Activated T-helper 1 cell treated with anti-CD3 and anti-CD28 coated beads, Interleukin-12 subunit alpha, Interleukin-12 subunit beta, Interleukin-2, Interleukin-4 antibody, amounts not matched to agents 30 ng/mL and 10 ng/mL and 1 ng/mL, durations not matched to agents 14 hours and 24 hours and 36 hours (primary cell): ENCODE measurements around the gene ANKRD44. TPM values are rescaled to one million over a fixed set of nuclear protein-coding genes. Genes with fewer than 3 reads are reported as not detected.
"Not testable (repeated sequence)": the region's sequence is repeated elsewhere in the genome, so short reads cannot be mapped to it uniquely, and the experiment has no call there.

ENCODE experiments used
- DNase-seq: peaks from one replicate; pipeline ENCODE4 v3.0.0; 2021; ENCODE audit warnings: low spot score
- H3K27ac Mint-ChIP-seq: one replicate; pipeline ENCODE4 v1.8.0; 2021; ENCODE audit warnings: mild to moderate bottlenecking, mixed read lengths
- H3K27me3 Mint-ChIP-seq: one replicate; pipeline ENCODE4 v1.8.0; 2022; ENCODE audit warnings: mild to moderate bottlenecking, moderate library complexity, mixed read lengths; ENCODE audit not compliant: insufficient read depth
- H3K36me3 Mint-ChIP-seq: one replicate; pipeline ENCODE4 v1.8.0; 2021; ENCODE audit warnings: low read depth, mixed read lengths
- H3K4me1 Mint-ChIP-seq: one replicate; pipeline ENCODE4 v1.8.0; 2021; ENCODE audit warnings: low read depth, mixed read lengths
- H3K4me3 Mint-ChIP-seq: one replicate; pipeline ENCODE4 v1.8.0; 2021; ENCODE audit warnings: mild to moderate bottlenecking, moderate library complexity, mixed read lengths
- H3K9me3 Mint-ChIP-seq: one replicate; pipeline ENCODE4 v1.8.0; 2021; ENCODE audit warnings: mixed read lengths
- intact Hi-C: fragments of 100-400 bp; cut with micrococcal nuclease; formaldehyde crosslinking; loops from one replicate; pipeline ENCODE4 v1.15.1; 2024
- total RNA-seq: library from RNA; stranded (reverse); gene quantifications from 2 replicates; pipeline ENCODE4 v1.2.3, GENCODE V29; 2022

The ANKRD44 gene
- 153 and 159 TPM in 2 replicates for total RNA-seq

- intact Hi-C loops = loop anchor here (1.0 to 5.0 kb wide), 4 partner anchors 119 to 383 kb away; partner anchors contain the start of gene PGAP1
- peaks cover 68% of the 10 kb centered on the region for H3K4me1 Mint-ChIP-seq
- no peaks in the 10 kb centered on the region for H3K9me3 Mint-ChIP-seq
- H3K27ac Mint-ChIP-seq = peak within 1 kb of the TSS; percentile 98
- no peaks in the 10 kb centered on the region for H3K27me3 Mint-ChIP-seq
- peak; percentile 87 for DNase-seq
- peak within 1 kb of the TSS; percentile 91 for H3K4me3 Mint-ChIP-seq
- peaks cover 9% of the 10 kb centered on the region for H3K36me3 Mint-ChIP-seq
Measured at GRCh38 chr2:197310271-197310985, at the start of gene ANKRD44. Gene ANKRD44 (minus strand): TSS chr2:197310780. CDS start chr2:197310604, 176 bp downstream.

GRCh38 chr2:197359859-197360258, 49.3 kb upstream of the ANKRD44 start:
- no peak overlapping the region for H3K4me3 Mint-ChIP-seq
- peaks cover 26% of the 10 kb centered on the region for H3K4me1 Mint-ChIP-seq
- DNase-seq = no peak
- H3K27ac Mint-ChIP-seq = no peak overlapping the region
- no peaks in the 10 kb centered on the region for H3K27me3 Mint-ChIP-seq
- intact Hi-C loops = loop anchor here (2.0 kb wide), 1 partner anchor 31 kb away; no protein-coding TSS in a partner anchor
- no peaks in the 10 kb centered on the region for H3K36me3 Mint-ChIP-seq
- peaks cover 8% of the 10 kb centered on the region for H3K9me3 Mint-ChIP-seq

DNA sequence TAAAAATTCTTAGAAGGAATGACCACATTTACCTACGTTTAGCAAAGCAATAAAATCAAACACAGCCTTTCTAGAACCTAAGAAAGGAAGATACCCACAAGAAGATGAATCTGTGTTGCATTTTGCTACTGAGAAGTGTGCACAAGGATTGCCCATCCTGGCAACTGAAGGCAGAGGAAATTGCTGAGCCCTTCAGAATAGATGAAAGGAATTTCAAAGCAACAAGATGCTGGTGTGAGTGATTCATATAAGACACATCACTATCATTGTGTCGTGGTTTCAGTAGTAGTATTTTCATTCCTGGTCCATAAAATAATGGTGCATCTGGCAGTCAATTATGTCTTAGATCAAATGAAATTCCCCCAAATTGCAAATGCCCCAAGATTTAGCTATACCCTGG, 48.4 kb upstream of the ANKRD44 start:
- intact Hi-C loops = loop anchor here (2.0 kb wide), 1 partner anchor 30 kb away; no protein-coding TSS in a partner anchor
- H3K36me3 Mint-ChIP-seq = no peaks in the 10 kb centered on the region

GRCh38 chr2:197357986-197358385, 47.4 kb upstream of the ANKRD44 start:
- no peaks in the 10 kb centered on the region for H3K36me3 Mint-ChIP-seq
- intact Hi-C loops = loop anchor here (2.0 kb wide), 1 partner anchor 29 kb away; no protein-coding TSS in a partner anchor
- peaks cover 32% of the 10 kb centered on the region for H3K4me1 Mint-ChIP-seq
- H3K9me3 Mint-ChIP-seq = peaks cover 8% of the 10 kb centered on the region
- DNase-seq = no peak
- H3K4me3 Mint-ChIP-seq = no peak overlapping the region
- H3K27ac Mint-ChIP-seq = no peak overlapping the region
- H3K27me3 Mint-ChIP-seq = no peaks in the 10 kb centered on the region

More for the DNA sequence above, 48.4 kb upstream of the ANKRD44 start:
- H3K27me3 Mint-ChIP-seq = no peaks in the 10 kb centered on the region
- DNase-seq = no peak
- peaks cover 26% of the 10 kb centered on the region for H3K4me1 Mint-ChIP-seq
- H3K9me3 Mint-ChIP-seq = peaks cover 8% of the 10 kb centered on the region
- H3K27ac Mint-ChIP-seq = no peak overlapping the region
- H3K4me3 Mint-ChIP-seq = no peak overlapping the region

GRCh38 chr2:197356136-197356535, 45.6 kb upstream of the ANKRD44 start:
- H3K4me1 Mint-ChIP-seq = peaks cover 32% of the 10 kb centered on the region
- peak overlapping the region; percentile 50 for H3K27ac Mint-ChIP-seq
- no peak for DNase-seq
- H3K4me3 Mint-ChIP-seq = peak overlapping the region; percentile 63
- no peaks in the 10 kb centered on the region for H3K27me3 Mint-ChIP-seq
- H3K9me3 Mint-ChIP-seq = peaks cover 8% of the 10 kb centered on the region
- H3K36me3 Mint-ChIP-seq = no peaks in the 10 kb centered on the region
- intact Hi-C loops = no loop called here

DNA sequence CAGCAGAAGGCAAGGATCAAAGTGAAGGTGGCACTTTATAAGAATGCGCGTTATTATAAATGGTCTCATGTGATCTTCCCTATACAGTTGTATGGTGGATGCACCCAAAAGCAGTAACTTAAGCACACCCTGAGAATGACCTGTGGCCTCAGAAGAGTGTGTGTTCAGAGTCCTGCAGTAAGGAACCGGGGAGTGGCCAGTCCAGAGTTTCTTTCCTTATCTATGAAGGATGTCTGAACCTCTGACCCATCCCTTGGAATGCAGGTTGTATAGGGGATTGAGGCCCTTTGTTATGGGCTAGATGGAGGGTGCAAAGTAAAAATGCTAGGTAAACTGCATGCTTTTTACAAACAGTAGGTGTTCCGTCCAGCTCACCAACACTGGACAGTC, 43.6 kb upstream of the ANKRD44 start:
- H3K4me3 Mint-ChIP-seq = no peak overlapping the region
- DNase-seq = no peak
- intact Hi-C loops = no loop called here

GRCh38 chr2:197353393-197354168, 43.0 kb upstream of the ANKRD44 start:
- intact Hi-C loops = no loop called here
- no peak overlapping the region for H3K27ac Mint-ChIP-seq
- no peaks in the 10 kb centered on the region for H3K27me3 Mint-ChIP-seq
- no peaks in the 10 kb centered on the region for H3K9me3 Mint-ChIP-seq
- H3K36me3 Mint-ChIP-seq = no peaks in the 10 kb centered on the region
- no peak for DNase-seq
- H3K4me1 Mint-ChIP-seq = peaks cover 15% of the 10 kb centered on the region
- H3K4me3 Mint-ChIP-seq = no peak overlapping the region

More for the DNA sequence above, 43.6 kb upstream of the ANKRD44 start:
- Mint-ChIP-seq H3K4me1 (peaks cover 21% of the 10 kb centered on the region), H3K27me3 (no peaks in the 10 kb centered on the region), H3K9me3 (peaks cover 3% of the 10 kb centered on the region), H3K27ac (no peak overlapping the region), H3K36me3 (no peaks in the 10 kb centered on the region)

GRCh38 chr2:197349699-197350098, 39.1 kb upstream of the ANKRD44 start:
- H3K4me3 Mint-ChIP-seq = no peak overlapping the region
- peaks cover 11% of the 10 kb centered on the region for H3K4me1 Mint-ChIP-seq
- no peaks in the 10 kb centered on the region for H3K27me3 Mint-ChIP-seq
- DNase-seq = no peak
- no peaks in the 10 kb centered on the region for H3K36me3 Mint-ChIP-seq
- H3K27ac Mint-ChIP-seq = no peak overlapping the region
- intact Hi-C loops = no loop called here
- no peaks in the 10 kb centered on the region for H3K9me3 Mint-ChIP-seq

DNA sequence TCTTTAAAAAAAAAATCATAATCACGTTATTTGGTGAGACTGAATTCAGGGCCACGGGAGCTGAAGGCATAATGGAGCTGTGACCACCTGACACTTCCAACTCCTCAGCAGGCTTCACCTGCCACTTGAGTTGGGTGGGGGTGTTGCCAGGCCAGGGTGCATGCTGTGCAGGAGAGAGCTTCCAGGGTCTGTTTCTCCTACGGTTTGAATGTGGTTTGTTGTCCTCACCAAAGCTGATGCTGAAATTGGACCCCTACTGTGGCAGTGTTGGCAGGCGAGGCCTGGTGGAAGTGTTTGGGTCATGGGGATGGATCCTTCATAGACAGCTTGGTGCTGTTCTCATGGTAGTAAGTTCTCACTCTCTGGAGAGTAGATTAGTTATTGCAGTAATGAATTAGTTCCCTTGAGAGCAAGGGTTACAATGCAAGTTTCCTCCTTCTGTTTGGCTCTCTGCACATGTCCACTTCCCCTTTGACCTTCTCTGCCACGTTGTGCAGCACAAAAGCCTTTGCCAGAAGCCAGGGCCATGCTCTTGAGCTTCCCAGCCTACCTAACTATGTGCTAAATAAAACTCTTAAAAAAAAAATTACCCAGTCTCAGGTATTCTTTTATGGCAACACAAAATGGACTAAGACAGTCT, 38.3 kb upstream of the ANKRD44 start:
- DNase-seq = no peak
- H3K4me1 Mint-ChIP-seq = peaks cover 11% of the 10 kb centered on the region
- no peaks in the 10 kb centered on the region for H3K27me3 Mint-ChIP-seq
- intact Hi-C loops = no loop called here
- no peak overlapping the region for H3K4me3 Mint-ChIP-seq
- H3K36me3 Mint-ChIP-seq = no peaks in the 10 kb centered on the region
- H3K9me3 Mint-ChIP-seq = no peaks in the 10 kb centered on the region
- H3K27ac Mint-ChIP-seq = no peak overlapping the region

DNA sequence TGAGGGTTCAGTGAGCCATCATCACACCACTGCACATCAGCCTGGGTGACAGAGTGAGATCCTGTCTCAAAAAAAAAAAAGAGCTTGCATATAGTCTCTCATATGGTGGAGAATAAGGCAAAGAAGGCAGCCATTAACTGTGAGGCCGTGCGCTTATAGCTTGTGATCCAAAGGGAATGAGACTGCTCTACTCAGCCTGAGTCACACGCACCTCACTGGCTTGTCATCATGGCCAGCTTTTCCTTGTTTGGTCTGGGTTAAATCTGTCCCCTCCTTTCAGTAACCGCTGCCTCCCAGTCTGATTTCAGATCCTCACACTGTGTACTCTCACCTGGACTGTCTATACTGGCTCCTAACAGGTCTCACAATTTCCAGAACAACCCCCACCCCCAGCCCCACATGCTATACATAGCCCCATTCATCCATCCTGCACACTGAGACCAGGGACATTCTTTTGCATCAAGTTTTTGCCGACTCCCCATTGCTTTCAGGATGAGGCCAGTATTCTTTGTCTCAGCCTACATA, 35.3 kb upstream of the ANKRD44 start:
- no peak for DNase-seq
- Mint-ChIP-seq H3K4me3 (no peak overlapping the region), H3K9me3 (no peaks in the 10 kb centered on the region), H3K36me3 (no peaks in the 10 kb centered on the region), H3K27ac (no peak overlapping the region), H3K4me1 (peaks cover 6% of the 10 kb centered on the region), H3K27me3 (no peaks in the 10 kb centered on the region)
- intact Hi-C loops = loop anchor here (2.0 kb wide), 1 partner anchor 17 kb away; no protein-coding TSS in a partner anchor

- not testable (repeated sequence) for H3K9me3 Mint-ChIP-seq, H3K36me3 Mint-ChIP-seq, DNase-seq, H3K4me3 Mint-ChIP-seq, H3K27me3 Mint-ChIP-seq, H3K27ac Mint-ChIP-seq
- intact Hi-C loops = loop anchor here (2.0 kb wide), 1 partner anchor 15 kb away; no protein-coding TSS in a partner anchor
- peaks cover 16% of the 10 kb centered on the region for H3K4me1 Mint-ChIP-seq
Measured at GRCh38 chr2:197343968-197344367, 33.4 kb upstream of the ANKRD44 start.

- DNase-seq = no peak
- no peak overlapping the region for H3K27ac Mint-ChIP-seq
- H3K4me3 Mint-ChIP-seq = no peak overlapping the region
- H3K4me1 Mint-ChIP-seq = peaks cover 18% of the 10 kb centered on the region
- intact Hi-C loops = no loop called here
- no peaks in the 10 kb centered on the region for H3K36me3 Mint-ChIP-seq
- no peaks in the 10 kb centered on the region for H3K9me3 Mint-ChIP-seq
- no peaks in the 10 kb centered on the region for H3K27me3 Mint-ChIP-seq
Measured at GRCh38 chr2:197340591-197340990, 30.0 kb upstream of the ANKRD44 start.
